ENCODE results near the gene ATG7.

ATG7 gene

GRCh38 chr3:11349446-11349845, 77.2 kb downstream of the ATG7 start:
- DNase-seq (ENCODE audit: low read depth in 3 of 3): no peak

DNA sequence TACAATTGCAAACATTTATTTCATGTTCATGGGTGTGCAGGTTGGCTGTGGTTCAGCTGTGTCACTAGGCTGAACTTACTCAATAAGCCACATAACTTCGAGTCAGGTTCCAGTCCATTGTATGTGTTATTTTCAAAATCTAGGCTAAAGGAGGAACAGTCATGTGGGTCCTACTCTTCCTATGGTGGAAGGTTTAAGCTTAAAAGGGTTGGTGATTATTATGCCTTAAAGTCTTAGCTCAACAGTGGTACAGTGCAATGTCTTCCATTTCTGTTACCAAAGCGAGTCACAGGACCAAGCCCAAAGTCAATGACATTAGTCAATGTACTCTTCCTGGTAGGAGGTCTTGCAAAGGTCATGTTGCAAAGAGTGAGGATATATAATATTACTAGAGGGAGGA, 78.2 kb downstream of the ATG7 start:
- DNase-seq (ENCODE audit: low read depth in 3 of 3): no peak

- DNase-seq (ENCODE audit: low read depth in 3 of 3): no peak
Measured at GRCh38 chr3:11351451-11351850, 79.3 kb downstream of the ATG7 start.

GRCh38 chr3:11356269-11356668, 84.1 kb downstream of the ATG7 start:
- no peak for DNase-seq (ENCODE audit: low read depth in 3 of 3)

DNA sequence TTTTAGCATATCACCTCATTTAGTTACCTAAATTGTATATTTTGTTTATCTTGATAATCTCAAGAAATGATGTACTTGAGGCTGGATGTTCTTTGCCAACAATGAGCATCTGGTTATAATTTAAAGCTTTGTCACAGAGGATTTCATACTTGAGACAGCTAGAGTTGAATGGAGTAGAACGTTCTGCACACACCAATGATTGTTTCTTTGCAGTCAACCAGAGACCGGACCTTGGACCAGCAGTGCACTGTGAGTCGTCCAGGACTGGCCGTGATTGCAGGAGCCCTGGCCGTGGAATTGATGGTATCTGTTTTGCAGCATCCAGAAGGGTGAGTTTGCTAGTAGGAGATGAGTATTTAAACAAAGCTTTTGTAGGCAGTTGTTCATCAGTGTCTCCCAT, 90.4 kb downstream of the ATG7 start:
- DNase-seq (ENCODE audit: low read depth in 3 of 3): no peak

- no peak for DNase-seq (ENCODE audit: low read depth in 3 of 3)
Measured at GRCh38 chr3:11363715-11364114, 91.5 kb downstream of the ATG7 start.

GRCh38 chr3:11364181-11364580, 92.0 kb downstream of the ATG7 start:
- DNase-seq (ENCODE audit: low read depth in 3 of 3): no peak

DNA sequence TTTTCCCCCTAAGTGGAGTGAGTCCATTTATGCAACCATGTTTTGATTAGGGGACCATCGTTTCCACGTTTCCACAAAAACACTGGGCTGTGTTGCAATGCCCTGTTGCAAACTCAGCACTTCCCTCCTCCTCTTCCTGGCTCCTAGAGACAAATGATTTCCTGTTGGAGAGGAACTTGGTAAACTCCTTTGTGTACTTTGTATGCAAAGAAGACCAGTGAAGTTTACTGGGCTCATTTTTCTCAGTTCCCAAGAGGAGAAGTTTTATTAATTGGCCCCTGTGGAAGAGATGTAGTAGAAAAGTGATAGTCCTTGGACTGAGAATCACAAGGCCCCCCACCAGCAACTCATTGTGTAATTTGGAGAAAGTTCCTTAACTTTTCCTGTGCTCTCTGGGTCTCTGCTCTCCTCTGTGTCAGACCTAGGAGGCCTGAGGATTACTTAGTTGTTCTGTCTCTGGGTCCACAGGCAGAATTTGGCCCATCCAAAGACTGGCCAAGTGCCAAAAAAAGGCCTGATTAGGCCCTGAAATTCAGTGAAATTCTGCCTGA, 95.0 kb downstream of the ATG7 start:
- DNase-seq (ENCODE audit: low read depth in 3 of 3): no peak

DNA sequence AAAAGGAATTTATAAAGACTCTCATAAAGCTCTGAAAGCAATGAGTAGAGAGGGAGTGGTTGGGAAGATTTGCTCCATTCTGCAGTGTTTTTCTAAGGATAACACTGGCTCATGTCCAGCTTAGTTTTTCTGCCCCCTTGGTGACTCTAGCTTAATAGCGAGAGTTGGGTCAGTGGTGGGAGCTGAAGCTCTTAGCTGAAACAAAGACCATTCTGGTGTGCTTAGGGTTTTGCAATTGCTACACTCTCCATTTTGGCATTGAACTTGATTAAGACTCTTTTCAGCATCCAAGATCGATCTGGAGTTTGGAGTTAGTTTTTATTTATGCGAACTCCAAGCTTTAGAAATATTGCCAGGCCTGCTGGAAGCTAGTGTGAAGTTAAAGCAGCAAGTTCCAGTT, 98.0 kb downstream of the ATG7 start:
- DNase-seq (ENCODE audit: low read depth in 3 of 3): no peak

- DNase-seq (ENCODE audit: low read depth in 3 of 3): no peak
Measured at GRCh38 chr3:11370966-11371365, 98.8 kb downstream of the ATG7 start.

- no peak for DNase-seq (ENCODE audit: low read depth in 3 of 3)
Measured at GRCh38 chr3:11371747-11372146, 99.5 kb downstream of the ATG7 start.

DNA sequence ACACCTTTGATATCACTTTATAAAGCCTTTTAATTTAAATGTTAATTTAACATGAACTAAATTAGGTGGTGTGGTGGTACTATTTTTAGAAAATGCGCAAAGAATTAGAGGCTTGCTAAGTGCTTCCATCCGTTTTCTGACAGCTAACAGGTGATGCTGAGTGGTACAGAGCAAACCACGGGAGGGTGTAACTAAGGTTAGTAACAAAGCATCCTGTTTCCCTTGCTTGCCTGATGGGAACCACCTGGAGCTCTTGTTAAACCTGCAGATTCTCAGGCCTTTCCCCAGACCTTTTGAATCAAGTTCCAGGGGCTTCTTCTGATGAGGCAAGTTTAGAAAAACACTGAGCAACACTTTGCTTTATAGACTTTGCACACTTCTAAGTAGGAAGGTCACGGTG, 101.0 kb downstream of the ATG7 start:
- DNase-seq (ENCODE audit: low read depth in 3 of 3): no peak

GRCh38 chr3:11373654-11374053, 101.5 kb downstream of the ATG7 start:
- no peak for DNase-seq (ENCODE audit: low read depth in 3 of 3)

DNA sequence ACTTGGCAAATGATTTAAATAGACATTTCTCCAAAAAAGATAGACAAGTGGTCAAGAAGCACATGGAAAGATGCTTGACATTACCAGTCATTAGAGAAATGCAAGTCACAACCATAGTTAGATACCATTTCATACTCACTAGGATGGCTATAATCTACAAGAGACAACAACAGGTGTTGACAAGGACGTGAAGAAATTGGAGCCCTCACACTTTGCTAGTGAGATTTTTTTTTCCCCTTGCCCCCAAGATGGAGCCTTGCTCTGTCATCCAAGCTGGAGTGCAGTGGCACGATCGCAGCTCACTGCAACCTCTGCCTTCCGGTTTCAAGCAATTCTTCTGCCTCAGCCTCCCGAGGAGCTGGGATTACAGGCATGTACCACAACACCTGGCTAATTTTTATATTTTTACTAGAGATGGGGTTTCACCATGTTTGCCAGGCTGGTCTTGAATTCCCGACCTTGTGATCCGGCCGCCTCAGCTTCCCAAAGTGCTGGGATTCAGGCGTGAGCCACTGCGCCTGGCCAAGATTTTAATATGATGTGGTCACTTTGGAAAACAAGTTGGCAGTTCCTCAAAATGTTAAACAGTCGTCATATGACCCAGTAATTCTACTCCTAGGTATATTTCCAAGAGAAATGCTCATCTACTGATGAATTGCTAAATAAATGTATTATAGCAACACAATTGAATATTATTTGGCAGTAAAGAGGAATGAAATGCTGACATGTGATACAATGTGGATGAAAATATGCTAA, 103.3 kb downstream of the ATG7 start:
- no peak for DNase-seq (ENCODE audit: low read depth in 3 of 3)

GRCh38 chr3:11377719-11378118, 105.5 kb downstream of the ATG7 start:
- no peak for DNase-seq (ENCODE audit: low read depth in 3 of 3)

GRCh38 chr3:11379238-11379823, 107.1 kb downstream of the ATG7 start:
- no peak for DNase-seq (ENCODE audit: low read depth in 3 of 3)

GRCh38 chr3:11379824-11380701, 107.9 kb downstream of the ATG7 start:
- DNase-seq (ENCODE audit: low read depth in 3 of 3): no peak

GRCh38 chr3:11381141-11381540, 108.9 kb downstream of the ATG7 start:
- DNase-seq (ENCODE audit: low read depth in 3 of 3): no peak

DNA sequence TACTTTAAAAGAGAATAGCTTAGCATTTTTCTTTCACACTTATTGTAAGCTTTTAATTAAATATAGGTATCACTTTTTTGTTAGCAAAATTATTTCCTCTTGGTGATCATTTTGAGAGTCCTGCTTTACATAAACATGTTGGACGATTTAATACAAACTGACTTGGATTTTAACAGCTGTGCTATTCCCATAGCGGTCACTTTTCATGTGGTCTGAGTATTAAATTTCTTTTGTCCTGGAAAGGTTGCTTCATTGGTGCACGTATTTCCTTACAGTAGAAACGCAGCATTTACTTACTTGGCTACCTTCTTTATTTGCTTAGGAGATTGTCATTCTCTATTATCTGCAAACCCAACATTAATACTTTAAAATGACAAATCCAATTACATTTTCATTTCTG, 109.4 kb downstream of the ATG7 start:
- no peak for DNase-seq (ENCODE audit: low read depth in 3 of 3)

GRCh38 chr3:11382146-11382745, 110.0 kb downstream of the ATG7 start:
- no peak for DNase-seq (ENCODE audit: low read depth in 3 of 3)

DNA sequence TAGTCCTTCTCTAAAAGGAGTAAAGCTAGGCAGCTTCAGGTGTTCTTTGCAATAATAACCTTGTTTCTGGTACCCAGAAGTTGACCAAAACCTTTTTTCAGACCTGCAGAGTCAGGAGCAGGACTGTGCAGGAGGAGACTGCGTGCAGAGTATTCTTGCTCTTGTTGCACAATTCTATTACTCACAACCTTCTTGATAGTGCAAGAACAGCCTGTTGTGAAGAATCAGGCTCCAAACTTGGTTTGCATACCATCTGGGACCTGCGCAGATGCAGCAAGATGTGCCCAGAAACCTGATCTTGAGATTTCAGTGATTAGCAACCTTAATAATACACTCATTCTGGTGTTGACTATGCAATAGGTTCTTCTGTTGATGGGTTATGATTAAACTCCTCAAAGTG, 111.9 kb downstream of the ATG7 start:
- DNase-seq (ENCODE audit: low read depth in 3 of 3): no peak

DNA sequence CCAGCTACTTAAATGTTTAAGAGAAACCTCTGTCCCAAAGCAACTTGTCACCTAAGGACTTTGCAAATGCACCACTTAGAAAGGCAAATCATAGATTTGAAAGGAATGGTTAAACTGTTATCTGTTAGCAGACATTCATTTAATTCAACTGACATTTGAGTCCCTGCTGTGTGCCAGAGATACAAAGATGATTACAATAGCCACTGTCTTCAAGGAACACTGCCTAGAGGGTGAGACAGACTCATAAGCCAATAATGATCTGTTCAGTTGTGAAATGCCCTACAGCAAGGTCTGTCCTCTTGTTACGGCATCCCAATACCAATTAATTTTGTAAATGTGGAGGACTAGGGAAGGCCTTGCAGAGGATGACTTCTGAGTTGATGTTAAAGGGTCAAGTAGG, 113.1 kb downstream of the ATG7 start:
- DNase-seq (ENCODE audit: low read depth in 3 of 3): no peak
